Tibial nerve (tissue), 3 donors: ENCODE measurements around the gene MICAL2.

ENCODE experiments used
- POLR2A ChIP-seq, 2 donors: fragments of 450-650 bp; IDR thresholded peaks; one replicate each; pipeline ENCODE4 v1.6.1; 2017; ENCODE audit warnings: antibody characterized with exemption in 2 of 2, mild to moderate bottlenecking in 2 of 2, moderate library complexity in 2 of 2
- TF ChIP-seq, protein P1 (sequence below), 5 experiments: fragments of 200-600 bp in 3 of 5; fragments of 450-650 bp in 2 of 5; sonication (generic) in 3 of 5; IDR thresholded peaks; one replicate each; pipeline ENCODE4 v1.5.1; 2016 to 2019; ENCODE audit warnings: antibody characterized with exemption in 5 of 5, mild to moderate bottlenecking in 3 of 5, moderate library complexity in 2 of 5

DNA sequence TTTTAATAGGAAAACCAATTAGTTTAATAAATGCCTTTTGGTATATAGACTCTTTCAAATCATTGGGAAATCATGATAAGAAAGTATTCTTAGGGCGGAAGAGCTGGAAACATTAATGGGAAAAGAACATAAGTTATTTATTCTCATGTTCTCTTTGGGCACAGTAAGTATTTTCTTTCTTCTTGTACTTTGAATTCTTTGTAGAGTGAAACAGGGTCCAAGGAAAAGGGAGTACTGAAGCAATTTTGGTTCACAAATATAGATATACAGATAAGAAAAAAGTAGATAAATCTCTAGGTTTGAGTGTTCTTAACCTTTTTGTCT, 123.2 kb downstream of the MICAL2 start:
- TF ChIP-seq, protein P1, sequence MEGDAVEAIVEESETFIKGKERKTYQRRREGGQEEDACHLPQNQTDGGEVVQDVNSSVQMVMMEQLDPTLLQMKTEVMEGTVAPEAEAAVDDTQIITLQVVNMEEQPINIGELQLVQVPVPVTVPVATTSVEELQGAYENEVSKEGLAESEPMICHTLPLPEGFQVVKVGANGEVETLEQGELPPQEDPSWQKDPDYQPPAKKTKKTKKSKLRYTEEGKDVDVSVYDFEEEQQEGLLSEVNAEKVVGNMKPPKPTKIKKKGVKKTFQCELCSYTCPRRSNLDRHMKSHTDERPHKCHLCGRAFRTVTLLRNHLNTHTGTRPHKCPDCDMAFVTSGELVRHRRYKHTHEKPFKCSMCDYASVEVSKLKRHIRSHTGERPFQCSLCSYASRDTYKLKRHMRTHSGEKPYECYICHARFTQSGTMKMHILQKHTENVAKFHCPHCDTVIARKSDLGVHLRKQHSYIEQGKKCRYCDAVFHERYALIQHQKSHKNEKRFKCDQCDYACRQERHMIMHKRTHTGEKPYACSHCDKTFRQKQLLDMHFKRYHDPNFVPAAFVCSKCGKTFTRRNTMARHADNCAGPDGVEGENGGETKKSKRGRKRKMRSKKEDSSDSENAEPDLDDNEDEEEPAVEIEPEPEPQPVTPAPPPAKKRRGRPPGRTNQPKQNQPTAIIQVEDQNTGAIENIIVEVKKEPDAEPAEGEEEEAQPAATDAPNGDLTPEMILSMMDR (IDR thresholded peaks at IDR 0.05), result no peak
- no peak for TF ChIP-seq POLR2A (IDR thresholded peaks at IDR 0.05)
